GM23248 (cell line): ENCODE results near the gene ACY1. TPM values are rescaled to one million over a fixed set of nuclear protein-coding genes. Genes with fewer than 3 reads are reported as not detected.

Source experiments
- DNase-seq: peaks from one replicate; pipeline ENCODE4 v3.0.0-alpha.2; 2015
- H2AFZ ChIP-seq: fragments of 200-600 bp; sonication (generic); 2 replicates; pipeline ENCODE4 v1.6.1; 2016; ENCODE audit warnings: antibody characterized with exemption
- H3F3A ChIP-seq: fragments of 200-600 bp; sonication (generic); 2 replicates; pipeline ENCODE4 v1.6.1; 2016; ENCODE audit warnings: mild to moderate bottlenecking, antibody characterized with exemption, mixed run types; ENCODE audit not compliant: insufficient read depth
- H3K27ac ChIP-seq: fragments of 200-600 bp; sonication (generic); 2 replicates; pipeline ENCODE4 v1.5.1; 2016; ENCODE audit warnings: mild to moderate bottlenecking
- H3K27me3 ChIP-seq: fragments of 200-600 bp; sonication (generic); replicated peaks from 2 replicates; pipeline ENCODE4 v1.6.1; 2016; ENCODE audit warnings: mild to moderate bottlenecking; ENCODE audit not compliant: insufficient read depth
- H3K36me3 ChIP-seq: fragments of 200-600 bp; sonication (generic); 2 replicates; pipeline ENCODE4 v1.6.1; 2016; ENCODE audit warnings: low read depth, mild to moderate bottlenecking
- H3K4me1 ChIP-seq: fragments of 200-600 bp; sonication (generic); 2 replicates; pipeline ENCODE4 v1.6.1; 2016; ENCODE audit warnings: mild to moderate bottlenecking; ENCODE audit not compliant: insufficient read depth
- H3K4me2 ChIP-seq: fragments of 200-600 bp; sonication (generic); one replicate; pipeline ENCODE4 v1.6.1; 2016; ENCODE audit warnings: mild to moderate bottlenecking; ENCODE audit not compliant: unreplicated experiment
- H3K4me3 ChIP-seq: fragments of 200-600 bp; sonication (generic); 2 replicates; pipeline ENCODE4 v1.5.1; 2016; ENCODE audit warnings: mild to moderate bottlenecking
- H3K79me2 ChIP-seq: fragments of 200-600 bp; sonication (generic); 2 replicates; pipeline ENCODE4 v1.6.1; 2016; ENCODE audit warnings: mild to moderate bottlenecking; ENCODE audit not compliant: insufficient read depth
- H3K9ac ChIP-seq: fragments of 200-600 bp; sonication (generic); 2 replicates; pipeline ENCODE4 v1.6.1; 2016; ENCODE audit warnings: mild to moderate bottlenecking
- H3K9me2 ChIP-seq: fragments of 200-600 bp; sonication (generic); 2 replicates; pipeline ENCODE4 v1.6.1; 2016; ENCODE audit warnings: mixed run types, mild to moderate bottlenecking, moderate library complexity; ENCODE audit not compliant: insufficient read depth
- H3K9me3 ChIP-seq: fragments of 200-600 bp; sonication (generic); one replicate; pipeline ENCODE4 v1.6.1; 2017; ENCODE audit warnings: low read depth
- H4K20me1 ChIP-seq: fragments of 200-600 bp; sonication (generic); 2 replicates; pipeline ENCODE4 v1.6.0; 2016; ENCODE audit not compliant: insufficient read depth
- EZH2 ChIP-seq: fragments of 200-600 bp; sonication (generic); IDR thresholded peaks from 2 replicates; pipeline ENCODE4 v1.6.1; 2018; ENCODE audit warnings: antibody characterized with exemption, mild to moderate bottlenecking; ENCODE audit not compliant: insufficient read depth, poor library complexity, severe bottlenecking
- EZH2phosphoT487 ChIP-seq: fragments of 200-600 bp; sonication (generic); IDR thresholded peaks from 2 replicates; pipeline ENCODE4 v1.6.1; 2018; ENCODE audit warnings: antibody characterized with exemption, moderate library complexity, mild to moderate bottlenecking, low read depth; ENCODE audit not compliant: insufficient read depth
- WGBS, 2 experiments: methylation state at CpG; one replicate each; pipeline ENCODE4 v1.1.6; 2015 to 2017; ENCODE audit warnings: low lambda C conversion rate in 2 of 2, low coverage in 1 of 2; ENCODE audit errors: missing lambda C conversion rate in 2 of 2; 5-methylcytosine and 5-hydroxymethylcytosine counted together
- in situ Hi-C: fragments of 300-500 bp; cut with MboI; formaldehyde crosslinking; loops from 2 replicates; pipeline ENCODE4 v1.15.0; 2020
- polyA plus RNA-seq: library from polyadenylated mRNA; unstranded; fragments of >200 nt; fragmentation: Nextera tagmentation; extraction: Ambion mirVana; gene quantifications from 2 replicates; pipeline ENCODE4 v1.2.1, GENCODE V29; 2016
- total RNA-seq: library from RNA; depleted of rRNA; stranded (reverse); fragments of >200 nt; shearing (Covaris generic); gene quantifications from 2 replicates; pipeline ENCODE4 v1.2.3, GENCODE V29; 2014

ACY1 gene
- total and polyA plus RNA-seq, 2 experiments from 2014 or later, result 35.8 to 73.6 TPM

GRCh38 chr3:51961602-51962569, 21.4 kb upstream of the ACY1 start:
- no peaks in the 10 kb centered on the region for H3F3A ChIP-seq
- no peaks in the 10 kb centered on the region for H3K9me3 ChIP-seq
- H3K36me3 ChIP-seq, result no peaks in the 10 kb centered on the region
- H4K20me1 ChIP-seq, result no peaks in the 10 kb centered on the region
- no peak for DNase-seq
- TF ChIP-seq EZH2, result no peak
- TF ChIP-seq EZH2phosphoT487, result no peak
- in situ Hi-C loops, result no loop called here
- H3K9ac ChIP-seq, result no peak overlapping the region
- WGBS, 2 experiments, result 67 to 68% methylated on average over 9 of the region's 9 CpGs
- no peaks in the 10 kb centered on the region for H3K9me2 ChIP-seq
- H2AFZ ChIP-seq, result no peak overlapping the region
- H3K27ac ChIP-seq, result no peak overlapping the region
- H3K4me1 ChIP-seq, result 0 out of 2 replicates have a peak, but pooled peaks cover 6% of the 10 kb centered on the region
- H3K79me2 ChIP-seq, result peaks cover 24% of the 10 kb centered on the region; the same call in 1 of the 2 replicates
- no peak overlapping the region for H3K4me3 ChIP-seq
- no peaks in the 10 kb centered on the region for H3K27me3 ChIP-seq
- no peak overlapping the region for H3K4me2 ChIP-seq

- TF ChIP-seq EZH2 (no peak), EZH2phosphoT487 (no peak)
- Histone ChIP-seq H3K36me3 (no peaks in the 10 kb centered on the region), H3K4me3 (no peak overlapping the region), H4K20me1 (no peaks in the 10 kb centered on the region), H3K9me2 (no peaks in the 10 kb centered on the region), H3K27ac (no peak overlapping the region), H3F3A (no peaks in the 10 kb centered on the region), H3K4me2 (no peak overlapping the region), H2AFZ (no peak overlapping the region), H3K4me1 (0 out of 2 replicates have a peak, but pooled peaks cover 6% of the 10 kb centered on the region), H3K79me2 (peaks cover 26% of the 10 kb centered on the region; the same call in 1 of the 2 replicates), H3K9ac (no peak overlapping the region), H3K27me3 (no peaks in the 10 kb centered on the region), H3K9me3 (no peaks in the 10 kb centered on the region)
- in situ Hi-C loops, result no loop called here
- WGBS, 2 experiments, result 79 to 86% methylated on average over 6 of the region's 6 CpGs
- DNase-seq, result no peak
Measured at GRCh38 chr3:51962854-51963530, 20.3 kb upstream of the ACY1 start.

- H3K4me1 ChIP-seq, result 0 out of 2 replicates have a peak, but pooled peaks cover 6% of the 10 kb centered on the region
- 68 to 72% methylated on average over 9 to 12 of the region's 12 CpGs for WGBS, 2 experiments
- H3F3A ChIP-seq, result peaks cover 5% of the 10 kb centered on the region; the same call in 1 of the 2 replicates
- no peak overlapping the region for H3K27ac ChIP-seq
- peaks cover 26% of the 10 kb centered on the region; the same call in 1 of the 2 replicates for H3K79me2 ChIP-seq
- no peaks in the 10 kb centered on the region for H3K9me3 ChIP-seq
- no peak overlapping the region for H2AFZ ChIP-seq
- TF ChIP-seq EZH2phosphoT487 (no peak), EZH2 (no peak)
- H3K9me2 ChIP-seq, result no peaks in the 10 kb centered on the region
- no peak overlapping the region for H3K4me2 ChIP-seq
- H3K36me3 ChIP-seq, result no peaks in the 10 kb centered on the region
- no peak overlapping the region for H3K9ac ChIP-seq
- in situ Hi-C loops, result no loop called here
- no peak for DNase-seq
- H3K4me3 ChIP-seq, result no peak overlapping the region
- no peaks in the 10 kb centered on the region for H4K20me1 ChIP-seq
- H3K27me3 ChIP-seq, result no peaks in the 10 kb centered on the region
Measured at GRCh38 chr3:51963951-51964451, 19.3 kb upstream of the ACY1 start.

GRCh38 chr3:51964521-51964920, 18.8 kb upstream of the ACY1 start:
- 0 out of 2 replicates have a peak, but pooled peaks cover 6% of the 10 kb centered on the region for H3K4me1 ChIP-seq
- peaks cover 26% of the 10 kb centered on the region; the same call in 1 of the 2 replicates for H3K79me2 ChIP-seq
- DNase-seq, result no peak
- no peaks in the 10 kb centered on the region for H3K9me3 ChIP-seq
- no peaks in the 10 kb centered on the region for H3K9me2 ChIP-seq
- no peaks in the 10 kb centered on the region for H3K36me3 ChIP-seq
- no peak overlapping the region for H3K9ac ChIP-seq
- in situ Hi-C loops, result no loop called here
- TF ChIP-seq EZH2 (no peak), EZH2phosphoT487 (no peak)
- no peak overlapping the region for H2AFZ ChIP-seq
- H3F3A ChIP-seq, result peaks cover 5% of the 10 kb centered on the region; the same call in 1 of the 2 replicates
- no peak overlapping the region for H3K4me2 ChIP-seq
- WGBS, 2 experiments, result 59 to 64% methylated on average over 4 of the region's 4 CpGs
- H3K4me3 ChIP-seq, result no peak overlapping the region
- H3K27ac ChIP-seq, result no peak overlapping the region
- no peaks in the 10 kb centered on the region for H4K20me1 ChIP-seq
- H3K27me3 ChIP-seq, result no peaks in the 10 kb centered on the region
